Neural cell (in vitro differentiated cells): ENCODE data around the gene SLC19A1. TPM values are rescaled to one million over a fixed set of nuclear protein-coding genes. Genes with fewer than 3 reads are reported as not detected.

Experiments used
- H2AFZ ChIP-seq: fragments of 200-600, 300-800 bp; sonication (generic), shearing (Covaris generic); 2 replicates; pipeline ENCODE4 v1.6.0; 2014; ENCODE audit warnings: low read depth, mild to moderate bottlenecking, antibody characterized with exemption, low read length, moderate library complexity
- H3F3A ChIP-seq: fragments of 200-600 bp; shearing (Covaris generic); 2 replicates; pipeline ENCODE4 v1.6.1; 2016; ENCODE audit warnings: mild to moderate bottlenecking, moderate library complexity, mixed read lengths, antibody characterized with exemption, low read length; ENCODE audit not compliant: insufficient read depth, poor library complexity, severe bottlenecking
- H3K27ac ChIP-seq: fragments of 200-600, 300-800 bp; sonication (generic), shearing (Covaris generic); 2 replicates; pipeline ENCODE4 v1.5.1; 2014; ENCODE audit warnings: mild to moderate bottlenecking, low read length, moderate library complexity
- H3K27me3 ChIP-seq: fragments of 300-800, 200-600 bp; sonication (generic), shearing (Covaris generic); 2 replicates; pipeline ENCODE4 v1.6.0; 2014; ENCODE audit warnings: mild to moderate bottlenecking, low read depth, low read length, moderate library complexity; ENCODE audit not compliant: insufficient read depth
- H3K36me3 ChIP-seq: fragments of 300-800, 200-600 bp; sonication (generic), shearing (Covaris generic); 2 replicates; pipeline ENCODE4 v1.5.1; 2014; ENCODE audit warnings: mild to moderate bottlenecking, antibody characterized with exemption, low read length, moderate library complexity; ENCODE audit not compliant: insufficient read depth
- H3K4me2 ChIP-seq: fragments of 300-800, 200-600 bp; sonication (generic), shearing (Covaris generic); 2 replicates; pipeline ENCODE4 v1.6.0; 2014; ENCODE audit warnings: mild to moderate bottlenecking, low read length
- H3K4me3 ChIP-seq: fragments of 300-800, 200-600 bp; sonication (generic), shearing (Covaris generic); 2 replicates; pipeline ENCODE4 v1.5.1; 2014; ENCODE audit warnings: mild to moderate bottlenecking, low read length, moderate library complexity
- H3K79me2 ChIP-seq: fragments of 200-600 bp; shearing (Covaris generic); replicated peaks from 2 replicates; pipeline ENCODE4 v1.6.0; 2014; ENCODE audit warnings: mild to moderate bottlenecking, low read length, moderate library complexity; ENCODE audit not compliant: insufficient read depth
- H3K9ac ChIP-seq: fragments of 300-800, 200-600 bp; sonication (generic), shearing (Covaris generic); 2 replicates; pipeline ENCODE4 v1.6.1; 2016; ENCODE audit warnings: mild to moderate bottlenecking, low read length, mixed read lengths
- H3K9me2 ChIP-seq: fragments of 200-600 bp; shearing (Covaris generic); 2 replicates; pipeline ENCODE4 v1.6.1; 2016; ENCODE audit warnings: mild to moderate bottlenecking, low read length, mixed read lengths; ENCODE audit not compliant: insufficient read depth
- H3K9me3 ChIP-seq: fragments of 200-600, 300-800 bp; sonication (generic), shearing (Covaris generic); 2 replicates; pipeline ENCODE4 v1.6.1; 2016; ENCODE audit warnings: mild to moderate bottlenecking, mixed run types, low read length, moderate library complexity, mixed read lengths
- H4K20me1 ChIP-seq: fragments of 200-600 bp; shearing (Covaris generic); 2 replicates; pipeline ENCODE4 v1.6.1; 2016; ENCODE audit warnings: mild to moderate bottlenecking, mixed run types; ENCODE audit not compliant: insufficient read depth
- EP300 ChIP-seq: fragments of 450-650 bp; conservative IDR thresholded peaks from 2 replicates; pipeline ENCODE4 v1.6.1; 2014; ENCODE audit warnings: antibody characterized with exemption, mild to moderate bottlenecking, moderate library complexity; ENCODE audit not compliant: poor library complexity, severe bottlenecking
- EZH2 ChIP-seq: fragments of 200-600, 300-800 bp; shearing (Covaris generic), sonication (generic); IDR thresholded peaks from 2 replicates; pipeline ENCODE4 v1.6.1; 2014; ENCODE audit warnings: antibody characterized with exemption, low read length, borderline replicate concordance, mild to moderate bottlenecking; ENCODE audit not compliant: insufficient read depth, poor library complexity, severe bottlenecking
- MXI1 ChIP-seq: fragments of 450-650 bp; conservative IDR thresholded peaks from 2 replicates; pipeline ENCODE4 v1.6.1; 2014; ENCODE audit warnings: antibody characterized with exemption, mild to moderate bottlenecking; ENCODE audit not compliant: poor library complexity, severe bottlenecking
- POLR2AphosphoS5 ChIP-seq: IDR thresholded peaks from 2 replicates; pipeline ENCODE4 v1.6.1; 2012
- RAD21 ChIP-seq: fragments of 450-650 bp; conservative IDR thresholded peaks from 2 replicates; pipeline ENCODE4 v1.6.1; 2014; ENCODE audit warnings: antibody characterized with exemption, mild to moderate bottlenecking, moderate library complexity
- SMC3 ChIP-seq: fragments of 450-650 bp; conservative IDR thresholded peaks from 2 replicates; pipeline ENCODE4 v1.6.1; 2014; ENCODE audit warnings: antibody characterized with exemption, mild to moderate bottlenecking, moderate library complexity; ENCODE audit not compliant: poor library complexity
- TAF1 ChIP-seq: IDR thresholded peaks from 2 replicates; pipeline ENCODE4 v1.6.1; 2012; ENCODE audit warnings: low read depth
- polyA plus RNA-seq: library from polyadenylated mRNA; depleted of rRNA; stranded (reverse); fragments of >200 nt; gene quantifications from 2 replicates; pipeline ENCODE4 v1.2.3, GENCODE V29; 2014
- TF ChIP-seq, protein P1 (sequence below): fragments of 450-650 bp; IDR thresholded peaks from 2 replicates; pipeline ENCODE4 v1.5.1; 2014; ENCODE audit warnings: antibody characterized with exemption, mild to moderate bottlenecking, moderate library complexity; ENCODE audit not compliant: poor library complexity, severe bottlenecking
- TF ChIP-seq, protein P2 (sequence below): IDR thresholded peaks from 2 replicates; pipeline ENCODE4 v1.6.1; 2012; ENCODE audit warnings: borderline replicate concordance

SLC19A1 gene
- polyA plus RNA-seq, 1 donor from 2014 or later: 2.9 TPM

DNA sequence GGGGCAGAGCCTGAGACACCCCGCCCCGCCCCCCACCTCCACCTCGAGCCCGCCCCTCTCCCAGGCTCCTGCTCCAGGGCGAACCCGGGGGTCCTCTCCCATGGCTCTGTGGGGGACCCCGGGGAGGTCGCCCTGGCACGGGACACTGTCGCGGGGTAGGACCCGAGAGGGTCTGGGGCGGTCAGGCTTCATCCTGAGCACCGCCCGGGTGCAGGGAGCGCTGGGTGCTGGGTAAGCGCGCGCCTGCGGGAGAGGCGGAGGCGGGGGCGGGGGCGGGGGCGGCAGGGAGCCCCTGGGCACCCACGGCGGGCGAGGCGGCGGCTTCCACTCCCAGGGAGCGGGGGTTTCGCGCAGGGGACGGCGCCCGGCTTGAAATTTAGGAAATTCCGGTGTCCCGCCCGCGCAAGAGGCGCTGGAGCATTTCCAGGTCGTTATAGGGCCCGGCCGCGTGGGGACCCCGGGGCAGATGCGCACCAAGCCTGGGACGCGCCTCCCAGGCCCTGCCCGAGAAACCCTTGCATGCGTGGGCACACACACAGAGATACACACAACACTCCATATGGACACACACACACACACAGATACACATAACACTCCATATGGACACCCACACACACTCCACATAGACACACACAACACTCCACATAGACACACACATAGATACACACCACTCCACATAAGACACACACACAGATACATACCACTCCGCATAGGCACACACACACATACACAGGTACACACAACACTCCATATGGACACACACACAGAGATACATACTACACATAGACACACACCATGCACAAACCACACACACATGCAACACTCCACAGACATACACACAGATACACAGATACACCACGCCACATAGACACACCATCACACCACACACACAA lies 48.7 kb upstream of the SLC19A1 start:
- no peak overlapping the region for H3K9ac ChIP-seq
- peaks cover 20% of the 10 kb centered on the region for H3K27me3 ChIP-seq
- no peak overlapping the region for H2AFZ ChIP-seq
- no peaks in the 10 kb centered on the region for H3K9me3 ChIP-seq
- H3K4me2 ChIP-seq: no peak overlapping the region
- no peak for TF ChIP-seq RAD21
- H3F3A ChIP-seq: no peaks in the 10 kb centered on the region
- H4K20me1 ChIP-seq: no peaks in the 10 kb centered on the region
- H3K27ac ChIP-seq: no peak overlapping the region
- H3K9me2 ChIP-seq: no peaks in the 10 kb centered on the region
- no peak overlapping the region for H3K4me3 ChIP-seq
- H3K36me3 ChIP-seq: no peaks in the 10 kb centered on the region
- H3K79me2 ChIP-seq: no peaks in the 10 kb centered on the region

DNA sequence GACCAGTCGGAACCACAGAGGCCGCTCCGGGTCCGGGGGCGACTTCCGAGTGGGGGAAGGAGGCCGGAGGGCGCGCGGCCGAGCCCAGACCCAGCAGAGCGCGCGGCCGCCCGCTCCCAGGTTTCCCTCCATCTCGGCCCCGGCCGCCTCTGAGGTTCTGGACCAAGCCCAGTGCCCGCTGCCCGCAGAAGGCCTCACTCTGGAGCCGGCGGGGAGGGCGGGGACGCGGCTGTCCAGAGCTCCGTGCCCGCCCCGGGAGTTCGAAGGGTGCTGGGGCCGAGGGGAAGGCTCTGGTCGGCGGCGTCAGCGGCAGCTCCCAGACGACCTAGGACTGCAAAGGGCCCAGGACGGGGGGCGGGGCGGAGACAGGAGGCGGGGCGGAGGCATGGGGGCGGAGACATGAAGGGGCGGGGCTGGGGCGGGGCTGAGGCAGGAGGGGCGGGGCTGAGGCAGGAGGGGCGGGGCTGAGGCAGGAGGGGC lies 48.0 kb upstream of the SLC19A1 start:
- Histone ChIP-seq H3K27ac (no peak overlapping the region), H3K9me3 (no peaks in the 10 kb centered on the region), H3K36me3 (no peaks in the 10 kb centered on the region), H3K9me2 (no peaks in the 10 kb centered on the region), H4K20me1 (no peaks in the 10 kb centered on the region), H3K27me3 (peaks cover 20% of the 10 kb centered on the region), H3K79me2 (no peaks in the 10 kb centered on the region), H3F3A (no peaks in the 10 kb centered on the region), H3K4me3 (no peak overlapping the region), H2AFZ (no peak overlapping the region), H3K9ac (no peak overlapping the region), H3K4me2 (no peak overlapping the region)
- TF ChIP-seq SMC3 (no peak), POLR2AphosphoS5 (no peak), TAF1 (no peak), EZH2 (no peak), EP300 (no peak), RAD21 (no peak), MXI1 (no peak)
- TF ChIP-seq, protein P1, sequence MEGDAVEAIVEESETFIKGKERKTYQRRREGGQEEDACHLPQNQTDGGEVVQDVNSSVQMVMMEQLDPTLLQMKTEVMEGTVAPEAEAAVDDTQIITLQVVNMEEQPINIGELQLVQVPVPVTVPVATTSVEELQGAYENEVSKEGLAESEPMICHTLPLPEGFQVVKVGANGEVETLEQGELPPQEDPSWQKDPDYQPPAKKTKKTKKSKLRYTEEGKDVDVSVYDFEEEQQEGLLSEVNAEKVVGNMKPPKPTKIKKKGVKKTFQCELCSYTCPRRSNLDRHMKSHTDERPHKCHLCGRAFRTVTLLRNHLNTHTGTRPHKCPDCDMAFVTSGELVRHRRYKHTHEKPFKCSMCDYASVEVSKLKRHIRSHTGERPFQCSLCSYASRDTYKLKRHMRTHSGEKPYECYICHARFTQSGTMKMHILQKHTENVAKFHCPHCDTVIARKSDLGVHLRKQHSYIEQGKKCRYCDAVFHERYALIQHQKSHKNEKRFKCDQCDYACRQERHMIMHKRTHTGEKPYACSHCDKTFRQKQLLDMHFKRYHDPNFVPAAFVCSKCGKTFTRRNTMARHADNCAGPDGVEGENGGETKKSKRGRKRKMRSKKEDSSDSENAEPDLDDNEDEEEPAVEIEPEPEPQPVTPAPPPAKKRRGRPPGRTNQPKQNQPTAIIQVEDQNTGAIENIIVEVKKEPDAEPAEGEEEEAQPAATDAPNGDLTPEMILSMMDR: no peak
- TF ChIP-seq, protein P2, sequence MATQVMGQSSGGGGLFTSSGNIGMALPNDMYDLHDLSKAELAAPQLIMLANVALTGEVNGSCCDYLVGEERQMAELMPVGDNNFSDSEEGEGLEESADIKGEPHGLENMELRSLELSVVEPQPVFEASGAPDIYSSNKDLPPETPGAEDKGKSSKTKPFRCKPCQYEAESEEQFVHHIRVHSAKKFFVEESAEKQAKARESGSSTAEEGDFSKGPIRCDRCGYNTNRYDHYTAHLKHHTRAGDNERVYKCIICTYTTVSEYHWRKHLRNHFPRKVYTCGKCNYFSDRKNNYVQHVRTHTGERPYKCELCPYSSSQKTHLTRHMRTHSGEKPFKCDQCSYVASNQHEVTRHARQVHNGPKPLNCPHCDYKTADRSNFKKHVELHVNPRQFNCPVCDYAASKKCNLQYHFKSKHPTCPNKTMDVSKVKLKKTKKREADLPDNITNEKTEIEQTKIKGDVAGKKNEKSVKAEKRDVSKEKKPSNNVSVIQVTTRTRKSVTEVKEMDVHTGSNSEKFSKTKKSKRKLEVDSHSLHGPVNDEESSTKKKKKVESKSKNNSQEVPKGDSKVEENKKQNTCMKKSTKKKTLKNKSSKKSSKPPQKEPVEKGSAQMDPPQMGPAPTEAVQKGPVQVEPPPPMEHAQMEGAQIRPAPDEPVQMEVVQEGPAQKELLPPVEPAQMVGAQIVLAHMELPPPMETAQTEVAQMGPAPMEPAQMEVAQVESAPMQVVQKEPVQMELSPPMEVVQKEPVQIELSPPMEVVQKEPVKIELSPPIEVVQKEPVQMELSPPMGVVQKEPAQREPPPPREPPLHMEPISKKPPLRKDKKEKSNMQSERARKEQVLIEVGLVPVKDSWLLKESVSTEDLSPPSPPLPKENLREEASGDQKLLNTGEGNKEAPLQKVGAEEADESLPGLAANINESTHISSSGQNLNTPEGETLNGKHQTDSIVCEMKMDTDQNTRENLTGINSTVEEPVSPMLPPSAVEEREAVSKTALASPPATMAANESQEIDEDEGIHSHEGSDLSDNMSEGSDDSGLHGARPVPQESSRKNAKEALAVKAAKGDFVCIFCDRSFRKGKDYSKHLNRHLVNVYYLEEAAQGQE: no peak
